H1 (cell line): ENCODE measurements around the gene OPCML. TPM values are rescaled to one million over a fixed set of nuclear protein-coding genes. Genes with fewer than 3 reads are reported as not detected.

Source experiments
- CREB1 ChIP-seq: IDR thresholded peaks from 2 replicates; pipeline ENCODE4 v1.6.1; 2012; ENCODE audit warnings: inconsistent platforms
- EZH2 ChIP-seq: fragments of 200-600 bp; sonication (generic); IDR thresholded peaks from 2 replicates; pipeline ENCODE4 v1.7.1; 2012; ENCODE audit warnings: low read depth, mild to moderate bottlenecking, moderate library complexity, low read length, inconsistent platforms; ENCODE audit not compliant: severe bottlenecking
- JUN ChIP-seq: IDR thresholded peaks from 2 replicates; pipeline ENCODE4 v1.6.1; 2011; ENCODE audit warnings: low read depth, mild to moderate bottlenecking, improper control_type of control experiment, low read length
- NANOG ChIP-seq: IDR thresholded peaks from 2 replicates; pipeline ENCODE4 v1.6.1; 2011; ENCODE audit warnings: low read length, low read depth, mild to moderate bottlenecking, inconsistent platforms; ENCODE audit not compliant: insufficient read depth, poor library complexity, severe bottlenecking
- YY1 ChIP-seq: IDR thresholded peaks from 2 replicates; pipeline ENCODE4 v1.6.1; 2011; ENCODE audit warnings: low read depth, mild to moderate bottlenecking, low read length
- polyA plus RNA-seq, 7 experiments: library from polyadenylated mRNA; depleted of rRNA in 3 of 7; stranded (reverse) in 5 of 7; unstranded in 2 of 7; fragments of >200 nt in 5 of 7; fragments of 200-250 nt in 2 of 7; gene quantifications; 1 replicate in 5 of 7; 2 replicates in 1 of 7; 4 replicates in 1 of 7; pipeline versions ENCODE4 v1.2.1 to v1.2.3, GENCODE V29; 2011 to 2013; ENCODE audit warnings: missing spikeins in 2 of 7, mixed read lengths in 2 of 7
- total RNA-seq: library from RNA; stranded (reverse); fragmentation: NEBNext Ultra II Directional; extraction: Animal tissue kit (Norgen Biotek cat#: 25700); gene quantifications from 2 replicates; pipeline ENCODE4 v1.2.1, GENCODE V29; 2021

OPCML gene
- total and polyA plus RNA-seq, 2 of the 8 experiments (the other 6 are each of a cell fraction or from before 2014, with no cell fraction given): 2.3 to 3.1 TPM

DNA sequence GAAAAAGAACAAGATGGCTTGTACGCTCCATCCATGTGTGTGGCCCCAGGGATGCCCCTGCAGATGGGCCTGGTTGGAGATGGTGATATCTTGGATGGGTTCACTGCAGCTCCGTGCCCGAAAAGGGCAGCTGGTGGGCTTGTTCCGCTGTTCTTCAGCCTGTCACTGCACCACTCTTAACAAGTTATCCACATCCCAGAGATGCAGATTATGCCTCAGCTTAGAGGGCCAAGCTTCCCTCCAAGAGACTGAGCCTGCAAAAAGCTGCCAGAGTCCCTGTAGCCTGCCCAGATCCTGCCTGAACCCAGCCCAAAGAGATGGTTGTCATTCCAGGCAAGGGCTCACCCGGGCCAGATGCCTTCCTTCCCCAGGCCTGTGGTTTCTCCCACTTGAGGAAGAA, 308.0 kb downstream of the OPCML start (continued):
- TF ChIP-seq CREB1 (no peak), EZH2 (no peak), JUN (no peak), YY1 (no peak), NANOG (no peak)
- TF ChIP-seq, all 59 proteins: peak for 0
